ENCODE results near the gene RAX.

Gene RAX

DNA sequence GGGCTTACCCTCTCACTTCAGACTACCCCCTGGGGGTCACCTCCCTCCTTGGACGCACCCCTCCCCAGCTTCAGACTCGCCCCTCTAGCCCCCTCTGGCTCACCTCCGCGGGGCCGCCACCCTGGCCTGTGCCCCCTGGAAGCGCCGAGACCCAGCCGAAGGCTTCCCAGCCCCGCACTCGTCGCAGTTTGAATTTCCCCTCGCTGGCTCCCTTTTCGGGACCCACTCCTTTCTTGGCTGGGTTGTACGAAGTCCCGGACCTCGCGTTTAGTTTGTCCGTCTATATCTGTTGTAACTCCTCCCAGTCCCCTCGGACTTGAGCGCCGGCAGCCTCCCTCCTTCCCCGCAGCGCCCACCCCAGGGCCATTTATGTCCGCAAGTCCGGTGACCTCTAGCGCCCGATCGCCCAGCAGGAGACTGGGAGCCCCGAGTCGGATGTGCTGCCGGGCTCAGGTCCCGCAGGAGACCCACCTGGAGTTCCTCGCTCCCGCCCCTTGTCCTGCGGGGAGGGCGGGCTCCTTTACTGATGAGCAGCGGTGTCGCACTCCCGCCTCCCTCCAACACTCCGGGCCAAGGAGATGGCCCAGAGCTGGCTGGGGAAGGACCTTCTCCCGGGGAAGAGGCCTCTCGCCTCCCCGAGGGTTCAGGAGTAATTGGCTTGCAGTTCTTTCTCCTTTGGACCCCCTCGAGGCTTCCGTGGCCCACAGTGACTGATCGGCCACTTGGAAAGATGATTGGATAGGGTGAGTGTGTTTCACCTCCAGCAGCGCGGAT, 692 bp upstream of the RAX start:
- ATAC-seq (ENCODE audit: insufficient read depth, low read depth): no peak
- H3K4me1 ChIP-seq (ENCODE audit: insufficient read depth, low read length): no peaks in the 10 kb centered on the region
- no peaks in the 10 kb centered on the region for H4K20me1 ChIP-seq (ENCODE audit: insufficient read depth, low read length)
- no peaks in the 10 kb centered on the region for H3K79me2 ChIP-seq (ENCODE audit: insufficient read depth, low read length)
- no peak overlapping the region for H3K4me2 ChIP-seq (ENCODE audit: insufficient read depth, low read length)
- no peak overlapping the region for H2AFZ ChIP-seq (ENCODE audit: low read depth, low read length)
- no peak overlapping the region for H3K4me3 ChIP-seq (ENCODE audit: low read depth in 1 of 2, low read length in 2 of 2)
- H3K9ac ChIP-seq (ENCODE audit: low read depth, low read length): no peak overlapping the region
- peaks cover 12% of the 10 kb centered on the region for H3K27me3 ChIP-seq (ENCODE audit: insufficient read depth, low read length, poor library complexity)
- no peaks in the 10 kb centered on the region for H3K9me3 ChIP-seq (ENCODE audit: insufficient read depth, low read length, severe bottlenecking)
- H3K36me3 ChIP-seq (ENCODE audit: insufficient read depth, low read length): no peaks in the 10 kb centered on the region
- no peak overlapping the region for H3K27ac ChIP-seq (ENCODE audit: low read length)
- TF ChIP-seq, protein P1, sequence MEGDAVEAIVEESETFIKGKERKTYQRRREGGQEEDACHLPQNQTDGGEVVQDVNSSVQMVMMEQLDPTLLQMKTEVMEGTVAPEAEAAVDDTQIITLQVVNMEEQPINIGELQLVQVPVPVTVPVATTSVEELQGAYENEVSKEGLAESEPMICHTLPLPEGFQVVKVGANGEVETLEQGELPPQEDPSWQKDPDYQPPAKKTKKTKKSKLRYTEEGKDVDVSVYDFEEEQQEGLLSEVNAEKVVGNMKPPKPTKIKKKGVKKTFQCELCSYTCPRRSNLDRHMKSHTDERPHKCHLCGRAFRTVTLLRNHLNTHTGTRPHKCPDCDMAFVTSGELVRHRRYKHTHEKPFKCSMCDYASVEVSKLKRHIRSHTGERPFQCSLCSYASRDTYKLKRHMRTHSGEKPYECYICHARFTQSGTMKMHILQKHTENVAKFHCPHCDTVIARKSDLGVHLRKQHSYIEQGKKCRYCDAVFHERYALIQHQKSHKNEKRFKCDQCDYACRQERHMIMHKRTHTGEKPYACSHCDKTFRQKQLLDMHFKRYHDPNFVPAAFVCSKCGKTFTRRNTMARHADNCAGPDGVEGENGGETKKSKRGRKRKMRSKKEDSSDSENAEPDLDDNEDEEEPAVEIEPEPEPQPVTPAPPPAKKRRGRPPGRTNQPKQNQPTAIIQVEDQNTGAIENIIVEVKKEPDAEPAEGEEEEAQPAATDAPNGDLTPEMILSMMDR (IDR thresholded peaks at IDR 0.05; ENCODE audit: borderline replicate concordance, extremely low read depth, low read length, poor library complexity, severe bottlenecking): no peak
- TF ChIP-seq EZH2 (IDR thresholded peaks at IDR 0.05; ENCODE audit: borderline replicate concordance, low read depth, low read length, severe bottlenecking): no peak
- no peak for DNase-seq

- H3K27me3 ChIP-seq (ENCODE audit: insufficient read depth, low read length, poor library complexity): peaks cover 12% of the 10 kb centered on the region
- DNase-seq (no peak), ATAC-seq (ENCODE audit: insufficient read depth, low read depth) (no peak)
- no peaks in the 10 kb centered on the region for H4K20me1 ChIP-seq (ENCODE audit: insufficient read depth, low read length)
- H3K9ac ChIP-seq (ENCODE audit: low read depth, low read length): no peak overlapping the region
- H3K27ac ChIP-seq (ENCODE audit: low read length): no peak overlapping the region
- H3K9me3 ChIP-seq (ENCODE audit: insufficient read depth, low read length, severe bottlenecking): no peaks in the 10 kb centered on the region
- H3K79me2 ChIP-seq (ENCODE audit: insufficient read depth, low read length): no peaks in the 10 kb centered on the region
- no peak overlapping the region for H3K4me3 ChIP-seq (ENCODE audit: low read depth in 1 of 2, low read length in 2 of 2)
- H3K4me2 ChIP-seq (ENCODE audit: insufficient read depth, low read length): no peak overlapping the region
- no peak overlapping the region for H2AFZ ChIP-seq (ENCODE audit: low read depth, low read length)
- no peaks in the 10 kb centered on the region for H3K36me3 ChIP-seq (ENCODE audit: insufficient read depth, low read length)
- no peak for TF ChIP-seq EZH2 (IDR thresholded peaks at IDR 0.05; ENCODE audit: borderline replicate concordance, low read depth, low read length, severe bottlenecking)
- TF ChIP-seq, protein P1 (IDR thresholded peaks at IDR 0.05; ENCODE audit: borderline replicate concordance, extremely low read depth, low read length, poor library complexity, severe bottlenecking): no peak
- H3K4me1 ChIP-seq (ENCODE audit: insufficient read depth, low read length): no peaks in the 10 kb centered on the region
Measured at GRCh38 chr18:59272221-59272888, 899 bp downstream of the RAX start.

DNA sequence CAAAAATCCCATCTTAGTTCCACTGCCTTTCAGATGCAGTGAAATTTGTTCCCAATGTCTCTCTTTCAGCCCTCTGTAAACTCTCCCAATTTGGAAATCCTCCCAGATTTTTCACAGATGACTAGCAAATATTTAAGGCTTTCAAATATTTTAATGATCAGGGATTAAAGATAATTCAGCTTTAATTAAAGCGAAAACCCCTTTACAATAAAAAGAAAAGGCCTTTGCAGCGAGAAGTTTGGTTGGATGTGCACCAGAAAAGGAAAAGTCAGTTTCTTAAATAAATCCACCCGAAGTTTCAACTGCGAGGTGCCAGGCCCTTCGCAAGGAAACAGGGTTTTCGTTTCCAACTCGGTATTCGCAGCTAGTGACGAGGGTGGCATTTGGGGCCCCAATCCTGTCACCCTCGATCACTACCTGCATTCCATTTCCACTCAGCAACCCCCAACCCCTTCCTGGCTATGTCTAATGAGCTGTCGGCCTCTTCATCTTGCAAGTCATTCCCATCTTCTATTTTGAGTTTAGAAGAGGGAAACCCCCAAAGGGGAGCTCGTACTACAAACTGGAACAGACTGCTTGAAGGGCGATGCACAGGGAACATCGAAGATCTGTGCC, 1.5 kb downstream of the RAX start:
- H3K4me3 ChIP-seq (ENCODE audit: low read depth in 1 of 2, low read length in 2 of 2): no peak overlapping the region
- H3K9ac ChIP-seq (ENCODE audit: low read depth, low read length): no peak overlapping the region
- H4K20me1 ChIP-seq (ENCODE audit: insufficient read depth, low read length): no peaks in the 10 kb centered on the region
- H3K4me2 ChIP-seq (ENCODE audit: insufficient read depth, low read length): no peak overlapping the region
- no peak for TF ChIP-seq EZH2 (IDR thresholded peaks at IDR 0.05; ENCODE audit: borderline replicate concordance, low read depth, low read length, severe bottlenecking)
- TF ChIP-seq, protein P1 (IDR thresholded peaks at IDR 0.05; ENCODE audit: borderline replicate concordance, extremely low read depth, low read length, poor library complexity, severe bottlenecking): no peak
- ATAC-seq (ENCODE audit: insufficient read depth, low read depth) (no peak), DNase-seq (no peak)
- no peaks in the 10 kb centered on the region for H3K4me1 ChIP-seq (ENCODE audit: insufficient read depth, low read length)
- H3K9me3 ChIP-seq (ENCODE audit: insufficient read depth, low read length, severe bottlenecking): no peaks in the 10 kb centered on the region
- H3K27ac ChIP-seq (ENCODE audit: low read length): no peak overlapping the region
- no peak overlapping the region for H2AFZ ChIP-seq (ENCODE audit: low read depth, low read length)
- peaks cover 12% of the 10 kb centered on the region for H3K27me3 ChIP-seq (ENCODE audit: insufficient read depth, low read length, poor library complexity)
- no peaks in the 10 kb centered on the region for H3K36me3 ChIP-seq (ENCODE audit: insufficient read depth, low read length)
- H3K79me2 ChIP-seq (ENCODE audit: insufficient read depth, low read length): no peaks in the 10 kb centered on the region

All from DND-41 (cell line).